GM19035 (cell line): Measurements from ENCODE around the gene MNX1.

Experiments used
- ATAC-seq: cut with Tn5 transposase; IDR thresholded peaks from one replicate; pipeline ENCODE4 v1.9.1; 2021; ENCODE audit not compliant: unreplicated experiment

Gene MNX1

GRCh38 chr7:157003756-157004520, 6.5 kb downstream of the MNX1 start:
- ATAC-seq = no peak

- ATAC-seq = no peak
These were observed 7.1 kb downstream of the MNX1 start for GRCh38 chr7:157003445-157003755.

GRCh38 chr7:157002819-157003421, 7.5 kb downstream of the MNX1 start:
- ATAC-seq = no peak

- ATAC-seq = no peak
These were observed 8.3 kb downstream of the MNX1 start for GRCh38 chr7:157001920-157002818.

GRCh38 chr7:157000741-157001653, 9.5 kb downstream of the MNX1 start:
- no peak for ATAC-seq

GRCh38 chr7:156999958-157000726, 10.3 kb downstream of the MNX1 start:
- ATAC-seq = no peak

GRCh38 chr7:156998988-156999957, 11.2 kb downstream of the MNX1 start:
- no peak for ATAC-seq

GRCh38 chr7:156994417-156994816, 16.0 kb downstream of the MNX1 start:
- no peak for ATAC-seq

GRCh38 chr7:156993925-156994235, 16.6 kb downstream of the MNX1 start:
- ATAC-seq = no peak

- ATAC-seq = no peak
These were observed 17.2 kb downstream of the MNX1 start for GRCh38 chr7:156993021-156993924.

GRCh38 chr7:156989766-156990535, 20.5 kb downstream of the MNX1 start:
- ATAC-seq = no peak

GRCh38 chr7:156988343-156989185, 21.9 kb downstream of the MNX1 start:
- ATAC-seq = no peak

GRCh38 chr7:156986378-156986777, 24.1 kb downstream of the MNX1 start:
- ATAC-seq = no peak

GRCh38 chr7:156985101-156985992, 25.1 kb downstream of the MNX1 start:
- ATAC-seq = no peak

- no peak for ATAC-seq
These were observed 26.1 kb downstream of the MNX1 start for GRCh38 chr7:156984174-156984891.
